DND-41 (cell line): ENCODE measurements around the gene KDM6A.

Experiments
- ATAC-seq: fragments of 200-7000 bp; cut with Tn5 transposase; 3 replicates; pipeline ENCODE4 v1.9.1; 2021; ENCODE audit warnings: low read depth; ENCODE audit not compliant: insufficient read depth
- DNase-seq: peaks from one replicate; pipeline ENCODE4 v3.0.0-alpha.2; 2020
- H2AFZ ChIP-seq: 2 replicates; pipeline ENCODE4 v1.6.0; 2012; ENCODE audit warnings: low read depth, low read length
- H3K27ac ChIP-seq: 2 replicates; pipeline ENCODE4 v1.5.1; 2012; ENCODE audit warnings: low read length, inconsistent platforms
- H3K27me3 ChIP-seq: fragments of 200-600 bp; sonication (generic); 2 replicates; pipeline ENCODE4 v1.6.0; 2012; ENCODE audit warnings: low read length, mild to moderate bottlenecking, inconsistent platforms; ENCODE audit not compliant: insufficient read depth, poor library complexity
- H3K36me3 ChIP-seq: 2 replicates; pipeline ENCODE4 v1.5.1; 2012; ENCODE audit warnings: low read length, inconsistent platforms; ENCODE audit not compliant: insufficient read depth
- H3K4me1 ChIP-seq: 2 replicates; pipeline ENCODE4 v1.5.1; 2012; ENCODE audit warnings: mild to moderate bottlenecking, low read length; ENCODE audit not compliant: insufficient read depth
- H3K4me2 ChIP-seq: 2 replicates; pipeline ENCODE4 v1.6.0; 2012; ENCODE audit warnings: mild to moderate bottlenecking, moderate library complexity, low read length, inconsistent platforms; ENCODE audit not compliant: insufficient read depth
- H3K4me3 ChIP-seq, 2 experiments: fragments of 200-600 bp in 1 of 2; shearing (Covaris generic) in 1 of 2; 2 replicates each; pipeline ENCODE4 v1.5.1; 2012 to 2016; ENCODE audit warnings: inconsistent platforms in 2 of 2, low read length in 2 of 2, mild to moderate bottlenecking in 2 of 2, low read depth in 1 of 2, moderate library complexity in 1 of 2
- H3K79me2 ChIP-seq: 2 replicates; pipeline ENCODE4 v1.6.0; 2012; ENCODE audit warnings: low read length, inconsistent platforms; ENCODE audit not compliant: insufficient read depth
- H3K9ac ChIP-seq: 2 replicates; pipeline ENCODE4 v1.6.0; 2012; ENCODE audit warnings: low read depth, mild to moderate bottlenecking, inconsistent platforms, low read length, moderate library complexity
- H3K9me3 ChIP-seq: 2 replicates; pipeline ENCODE4 v1.5.1; 2012; ENCODE audit warnings: low read length, moderate library complexity, mild to moderate bottlenecking, inconsistent platforms; ENCODE audit not compliant: insufficient read depth, severe bottlenecking
- H4K20me1 ChIP-seq: 2 replicates; pipeline ENCODE4 v1.6.0; 2012; ENCODE audit warnings: low read length; ENCODE audit not compliant: insufficient read depth
- EZH2 ChIP-seq: IDR thresholded peaks from 3 replicates; pipeline ENCODE4 v1.6.1; 2012; ENCODE audit warnings: borderline replicate concordance, low read depth, mild to moderate bottlenecking, moderate library complexity, low read length, inconsistent platforms; ENCODE audit not compliant: severe bottlenecking
- TF ChIP-seq, protein P1 (sequence below): IDR thresholded peaks from 2 replicates; pipeline ENCODE4 v1.5.1; 2012; ENCODE audit warnings: borderline replicate concordance, low read length, moderate library complexity, mild to moderate bottlenecking; ENCODE audit not compliant: poor library complexity, severe bottlenecking; ENCODE audit errors: extremely low read depth

KDM6A gene

GRCh38 chrX:44897539-44897938 lies 24.6 kb downstream of the KDM6A start:
- no peak overlapping the region for H3K4me2 ChIP-seq
- H3K36me3 ChIP-seq, result no peaks in the 10 kb centered on the region
- ATAC-seq, result no peak

GRCh38 chrX:44898411-44899221 lies 25.6 kb downstream of the KDM6A start:
- Histone ChIP-seq H3K79me2 (peaks cover 98% of the 10 kb centered on the region), H3K36me3 (no peaks in the 10 kb centered on the region), H4K20me1 (peaks cover 15% of the 10 kb centered on the region), H3K4me1 (no peaks in the 10 kb centered on the region), H3K27me3 (no peaks in the 10 kb centered on the region), H3K4me3 (no peak overlapping the region), H3K9ac (no peak overlapping the region), H2AFZ (no peak overlapping the region), H3K4me2 (no peak overlapping the region), H3K27ac (no peak overlapping the region; the same call in 1 of the 2 replicates), H3K9me3 (no peaks in the 10 kb centered on the region)
- TF ChIP-seq, protein P1, sequence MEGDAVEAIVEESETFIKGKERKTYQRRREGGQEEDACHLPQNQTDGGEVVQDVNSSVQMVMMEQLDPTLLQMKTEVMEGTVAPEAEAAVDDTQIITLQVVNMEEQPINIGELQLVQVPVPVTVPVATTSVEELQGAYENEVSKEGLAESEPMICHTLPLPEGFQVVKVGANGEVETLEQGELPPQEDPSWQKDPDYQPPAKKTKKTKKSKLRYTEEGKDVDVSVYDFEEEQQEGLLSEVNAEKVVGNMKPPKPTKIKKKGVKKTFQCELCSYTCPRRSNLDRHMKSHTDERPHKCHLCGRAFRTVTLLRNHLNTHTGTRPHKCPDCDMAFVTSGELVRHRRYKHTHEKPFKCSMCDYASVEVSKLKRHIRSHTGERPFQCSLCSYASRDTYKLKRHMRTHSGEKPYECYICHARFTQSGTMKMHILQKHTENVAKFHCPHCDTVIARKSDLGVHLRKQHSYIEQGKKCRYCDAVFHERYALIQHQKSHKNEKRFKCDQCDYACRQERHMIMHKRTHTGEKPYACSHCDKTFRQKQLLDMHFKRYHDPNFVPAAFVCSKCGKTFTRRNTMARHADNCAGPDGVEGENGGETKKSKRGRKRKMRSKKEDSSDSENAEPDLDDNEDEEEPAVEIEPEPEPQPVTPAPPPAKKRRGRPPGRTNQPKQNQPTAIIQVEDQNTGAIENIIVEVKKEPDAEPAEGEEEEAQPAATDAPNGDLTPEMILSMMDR, result no peak
- no peak for TF ChIP-seq EZH2
- ATAC-seq (peak; percentile 37; the same call in 2 of the 3 replicates), DNase-seq (peak; percentile 8)

More at GRCh38 chrX:44897539-44897938, 24.6 kb downstream of the KDM6A start:
- DNase-seq, result no peak
- Histone ChIP-seq H3K4me3 (no peak overlapping the region), H3K79me2 (peaks cover 96% of the 10 kb centered on the region), H2AFZ (no peak overlapping the region), H3K4me1 (no peaks in the 10 kb centered on the region), H3K9ac (no peak overlapping the region), H3K9me3 (no peaks in the 10 kb centered on the region), H3K27me3 (no peaks in the 10 kb centered on the region), H4K20me1 (peaks cover 15% of the 10 kb centered on the region), H3K27ac (no peak overlapping the region)
- no peak for TF ChIP-seq EZH2
- TF ChIP-seq, protein P1, result no peak

- Histone ChIP-seq H3K27me3 (no peaks in the 10 kb centered on the region), H3K79me2 (peaks cover 100% of the 10 kb centered on the region), H3K9ac (no peak overlapping the region), H3K4me2 (no peak overlapping the region), H3K36me3 (no peaks in the 10 kb centered on the region), H4K20me1 (peaks cover 20% of the 10 kb centered on the region), H3K9me3 (no peaks in the 10 kb centered on the region), H3K4me3 (no peak overlapping the region), H3K27ac (no peak overlapping the region), H3K4me1 (no peaks in the 10 kb centered on the region), H2AFZ (no peak overlapping the region)
- TF ChIP-seq, protein P1, result no peak
- TF ChIP-seq EZH2, result no peak
- no peak for ATAC-seq
- no peak for DNase-seq
Observed at GRCh38 chrX:44899946-44900345, 27.0 kb downstream of the KDM6A start.
